ENCODE results near the gene SLIT3. TPM values are rescaled to one million over a fixed set of nuclear protein-coding genes. Genes with fewer than 3 reads are reported as not detected.

SLIT3 gene
- total and polyA plus RNA-seq, 4 donors: 4.6 to 48.5 (median 19.8) TPM

- Histone ChIP-seq H3K27me3 (ENCODE audit: control insufficient read depth in 3 of 3, insufficient read depth in 3 of 3, low read length in 2 of 3) (no peaks in the 10 kb centered on the region), H3K4me1 (ENCODE audit: control insufficient read depth in 5 of 5, insufficient read depth in 5 of 5, low read length in 5 of 5) (no peaks in the 10 kb centered on the region), H3K27ac (ENCODE audit: low read depth in 1 of 2, low read length in 1 of 2) (no peak overlapping the region), H3K9me3 (ENCODE audit: control insufficient read depth in 4 of 4, insufficient read depth in 3 of 4, low read length in 3 of 4) (no peaks in the 10 kb centered on the region), H3K4me3 (no peak overlapping the region), H3K36me3 (ENCODE audit: control insufficient read depth in 4 of 4, insufficient read depth in 4 of 4, low read length in 4 of 4) (peaks cover 0 to 3% (median 0%) of the 10 kb centered on the region in 4 donors), H3K9ac (ENCODE audit: insufficient read depth in 1 of 2, low read length in 2 of 2) (no peak overlapping the region)
- no peak for ATAC-seq (ENCODE audit: insufficient read depth, low FRiP score)
- peak in 1 of 3 donors; percentile 24 for DNase-seq
- WGBS, 2 donors: 64 to 77% methylated on average over 6 of the region's 6 CpGs
- no peak for TF ChIP-seq CTCF (IDR thresholded peaks at IDR 0.05; ENCODE audit: control extremely low read depth, extremely low read depth)
Measured at GRCh38 chr5:169116961-169117461, 183.9 kb downstream of the SLIT3 start.

- no peaks in the 10 kb centered on the region for H3K27me3 ChIP-seq (ENCODE audit: control insufficient read depth in 3 of 3, insufficient read depth in 3 of 3, low read length in 2 of 3)
- no peak for ATAC-seq (ENCODE audit: insufficient read depth, low FRiP score)
- no peaks in the 10 kb centered on the region for H3K4me1 ChIP-seq (ENCODE audit: control insufficient read depth in 5 of 5, insufficient read depth in 5 of 5, low read length in 5 of 5)
- no peak overlapping the region for H3K9ac ChIP-seq (ENCODE audit: insufficient read depth in 1 of 2, low read length in 2 of 2)
- H3K36me3 ChIP-seq (ENCODE audit: control insufficient read depth in 4 of 4, insufficient read depth in 4 of 4, low read length in 4 of 4): peaks cover 0 to 3% (median 0%) of the 10 kb centered on the region in 4 donors
- peaks cover 0 to 3% (median 0%) of the 10 kb centered on the region in 4 donors for H3K9me3 ChIP-seq (ENCODE audit: control insufficient read depth in 4 of 4, insufficient read depth in 3 of 4, low read length in 3 of 4)
- 85 to 89% methylated on average over 6 of the region's 6 CpGs for WGBS, 2 donors
- no peak for TF ChIP-seq CTCF (IDR thresholded peaks at IDR 0.05; ENCODE audit: control extremely low read depth, extremely low read depth)
- DNase-seq: no peak
- H3K4me3 ChIP-seq: no peak overlapping the region
- no peak overlapping the region for H3K27ac ChIP-seq (ENCODE audit: low read depth in 1 of 2, low read length in 1 of 2)
Measured at GRCh38 chr5:169115461-169116124, 185.3 kb downstream of the SLIT3 start.

DNA sequence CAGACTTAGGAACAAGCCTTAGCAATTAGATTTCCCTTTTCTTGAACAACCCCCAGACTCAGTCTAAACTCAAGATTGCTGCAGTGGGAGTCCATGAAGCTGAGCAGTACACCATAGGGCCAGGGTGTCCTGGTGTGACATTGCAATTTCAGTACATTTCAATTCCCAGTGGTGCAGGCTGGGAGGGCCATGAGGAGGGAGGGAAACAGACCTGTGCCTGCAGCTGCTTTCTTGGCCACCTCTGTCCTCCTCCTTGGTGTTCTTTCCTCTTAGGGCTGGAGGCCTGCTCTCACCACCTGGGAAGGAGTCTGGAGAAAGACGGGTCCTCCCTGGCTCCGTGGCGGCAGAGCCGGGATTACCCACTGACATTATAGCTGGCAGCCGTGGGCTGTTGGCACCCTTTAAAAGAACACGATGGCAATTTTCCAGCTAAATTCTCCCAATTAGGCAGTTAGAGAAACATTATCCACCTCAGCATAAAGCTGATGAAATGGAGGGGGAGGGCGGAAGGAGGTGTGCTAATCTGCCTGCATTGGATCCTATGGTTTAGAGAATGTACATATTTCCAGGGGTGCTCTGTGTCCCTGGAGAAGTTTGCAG lies 186.4 kb downstream of the SLIT3 start:
- ATAC-seq (ENCODE audit: insufficient read depth, low FRiP score): no peak
- TF ChIP-seq CTCF (IDR thresholded peaks at IDR 0.05; ENCODE audit: control extremely low read depth, extremely low read depth): no peak
- no peak overlapping the region for H3K27ac ChIP-seq (ENCODE audit: low read depth in 1 of 2, low read length in 1 of 2)
- peaks cover 0 to 3% (median 0%) of the 10 kb centered on the region in 4 donors for H3K36me3 ChIP-seq (ENCODE audit: control insufficient read depth in 4 of 4, insufficient read depth in 4 of 4, low read length in 4 of 4)
- peaks cover 0 to 3% (median under 1%) of the 10 kb centered on the region in 4 donors for H3K9me3 ChIP-seq (ENCODE audit: control insufficient read depth in 4 of 4, insufficient read depth in 3 of 4, low read length in 3 of 4)
- no peak overlapping the region for H3K9ac ChIP-seq (ENCODE audit: insufficient read depth in 1 of 2, low read length in 2 of 2)
- no peaks in the 10 kb centered on the region for H3K27me3 ChIP-seq (ENCODE audit: control insufficient read depth in 3 of 3, insufficient read depth in 3 of 3, low read length in 2 of 3)
- no peaks in the 10 kb centered on the region for H3K4me1 ChIP-seq (ENCODE audit: control insufficient read depth in 5 of 5, insufficient read depth in 5 of 5, low read length in 5 of 5)
- 86 to 89% methylated on average over 7 of the region's 7 CpGs for WGBS, 2 donors
- H3K4me3 ChIP-seq: no peak overlapping the region
- no peak for DNase-seq
